Panc1 (cell line): Measurements from ENCODE around the gene VHLL. TPM values are rescaled to one million over a fixed set of nuclear protein-coding genes. Genes with fewer than 3 reads are reported as not detected.

ENCODE experiments used
- ATAC-seq: fragments of 200-7000 bp; cut with Tn5 transposase; 2 replicates; pipeline ENCODE4 v1.9.1; 2020; ENCODE audit warnings: mild to moderate bottlenecking, moderate library complexity
- BruUV-seq: library from RNA; stranded (reverse); fragments of 400-500 nt; replicated peaks from 2 replicates; lab custom pipeline; 2021; lab: Mats Ljungman, UMichigan
- CTCF ChIA-PET: fragments of 300-600 bp; sonication (Branson Sonifier 250); formaldehyde crosslinking; loops from one replicate; lab custom pipeline; 2022; ENCODE audit warnings: antibody characterized with exemption; lab: Charles Lee
- POLR2A ChIA-PET: fragments of 300-600 bp; sonication (Branson Sonifier 250); formaldehyde crosslinking; loops from one replicate; lab custom pipeline; 2022; ENCODE audit warnings: antibody characterized with exemption; lab: Charles Lee
- DNase-seq: peaks from one replicate; pipeline ENCODE4 v3.0.0-alpha.2; 2010; ENCODE audit warnings: low read depth, low spot score
- H3K27ac ChIP-seq: 2 replicates; pipeline ENCODE4 v1.5.1; 2011; ENCODE audit warnings: mild to moderate bottlenecking, low read length, inconsistent platforms
- H3K27me3 ChIP-seq: fragments of 200-500 bp; sonication (Bioruptor generic); 2 replicates; pipeline ENCODE4 v1.6.0; 2014; ENCODE audit warnings: low read length, inconsistent platforms; ENCODE audit not compliant: control insufficient read depth, insufficient read depth
- H3K36me3 ChIP-seq: fragments of 200-500 bp; sonication (Bioruptor generic); 2 replicates; pipeline ENCODE4 v1.5.1; 2014; ENCODE audit warnings: inconsistent platforms, mild to moderate bottlenecking, low read length, moderate library complexity; ENCODE audit not compliant: control insufficient read depth, insufficient read depth
- H3K4me1 ChIP-seq: 2 replicates; pipeline ENCODE4 v1.5.1; 2011; ENCODE audit warnings: inconsistent platforms, mild to moderate bottlenecking, low read length, moderate library complexity; ENCODE audit not compliant: control insufficient read depth, insufficient read depth
- H3K4me3 ChIP-seq, 2 experiments: 2 replicates each; pipeline ENCODE4 v1.5.1; 2011 to 2012; ENCODE audit warnings: low read depth in 2 of 2, low read length in 2 of 2, mild to moderate bottlenecking in 2 of 2, inconsistent platforms in 1 of 2, moderate library complexity in 1 of 2
- H3K9me3 ChIP-seq: fragments of 200-500 bp; sonication (Bioruptor generic); 2 replicates; pipeline ENCODE4 v1.5.1; 2014; ENCODE audit warnings: low read depth, mild to moderate bottlenecking, inconsistent platforms, low read length, moderate library complexity; ENCODE audit not compliant: control insufficient read depth, insufficient read depth
- POLR2AphosphoS5 ChIP-seq: IDR thresholded peaks from 2 replicates; pipeline ENCODE4 v1.6.1; 2012; ENCODE audit warnings: mild to moderate bottlenecking, low read depth, low read length, moderate library complexity
- SIN3A ChIP-seq: IDR thresholded peaks from 2 replicates; pipeline ENCODE4 v1.6.1; 2012; ENCODE audit warnings: low read depth, mild to moderate bottlenecking, low read length, moderate library complexity, borderline replicate concordance; ENCODE audit not compliant: insufficient read depth
- TCF7L2 ChIP-seq: IDR thresholded peaks from 2 replicates; pipeline ENCODE4 v1.6.1; 2011; ENCODE audit warnings: mild to moderate bottlenecking, low read depth, low read length, inconsistent platforms
- in situ Hi-C: cut with HindIII; loops from 2 replicates; pipeline ENCODE4 v1.10.0; 2016; ENCODE audit warnings: low sequenced_read_pairs, low pct_unique_long_range_greater_than_20kb
- intact Hi-C: fragments of 100-400 bp; cut with micrococcal nuclease; formaldehyde crosslinking; loops from one replicate; pipeline ENCODE4 v1.10.0; 2022; ENCODE audit not compliant: unreplicated experiment
- total RNA-seq: library from RNA; stranded (reverse); gene quantifications from one replicate; pipeline ENCODE4 v1.2.1, GENCODE V29; 2021; ENCODE audit not compliant: unreplicated experiment
- TF ChIP-seq, protein P1 (sequence below): fragments of 450-650 bp; IDR thresholded peaks from 2 replicates; pipeline ENCODE4 v1.5.1; 2017; ENCODE audit warnings: mild to moderate bottlenecking
- TF ChIP-seq, protein P2 (sequence below), 2 experiments: IDR thresholded peaks; 2 replicates each; pipeline ENCODE4 v1.6.1; 2011 to 2012; ENCODE audit warnings: low read depth in 2 of 2, control low read depth in 1 of 2, low read length in 1 of 2, mild to moderate bottlenecking in 1 of 2, moderate library complexity in 1 of 2; ENCODE audit not compliant: insufficient read depth in 1 of 2

Gene VHLL
- total RNA-seq, 1 experiment from 2014 or later: 0.28 TPM

DNA sequence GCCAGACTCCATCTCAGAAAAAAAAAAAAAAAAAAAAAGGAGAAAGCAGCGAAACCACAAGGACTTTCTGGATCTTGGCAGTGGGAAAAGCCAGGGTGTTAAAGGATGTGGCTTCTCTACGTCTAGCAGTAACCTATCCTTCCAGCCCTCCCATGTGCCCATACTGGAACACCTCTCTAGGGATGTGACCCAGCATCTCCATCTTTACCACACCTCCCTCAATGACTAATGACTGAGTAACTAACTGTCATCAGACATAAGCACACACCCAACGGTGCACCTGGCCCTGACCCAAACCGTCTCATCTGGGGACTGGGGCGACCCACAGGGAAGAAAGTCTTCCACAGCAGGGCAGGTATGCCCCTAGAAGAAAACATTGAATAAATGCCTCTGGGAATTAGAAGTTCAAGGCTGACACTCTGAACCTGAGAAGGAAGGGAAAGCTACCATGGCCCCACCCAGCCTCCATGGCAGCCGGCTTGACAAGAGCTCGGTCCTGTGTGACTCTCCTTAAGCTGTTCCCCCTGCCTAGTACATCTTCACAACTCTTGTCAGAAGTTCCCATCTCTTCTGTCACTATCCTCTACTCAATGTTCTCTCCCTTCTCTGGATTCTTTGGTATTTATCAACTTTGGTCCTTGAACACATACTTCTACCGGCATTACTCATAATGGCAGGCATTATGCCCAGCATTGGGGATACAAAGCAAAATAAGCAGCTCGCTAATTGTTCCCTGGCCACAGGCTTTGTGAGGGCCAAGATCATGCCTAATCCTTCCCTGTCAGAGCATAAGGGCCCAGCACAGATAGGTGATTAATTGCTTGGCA is 36.4 kb downstream of the VHLL start:
- TF ChIP-seq TCF7L2 (no peak), SIN3A (no peak)
- TF ChIP-seq, protein P1, sequence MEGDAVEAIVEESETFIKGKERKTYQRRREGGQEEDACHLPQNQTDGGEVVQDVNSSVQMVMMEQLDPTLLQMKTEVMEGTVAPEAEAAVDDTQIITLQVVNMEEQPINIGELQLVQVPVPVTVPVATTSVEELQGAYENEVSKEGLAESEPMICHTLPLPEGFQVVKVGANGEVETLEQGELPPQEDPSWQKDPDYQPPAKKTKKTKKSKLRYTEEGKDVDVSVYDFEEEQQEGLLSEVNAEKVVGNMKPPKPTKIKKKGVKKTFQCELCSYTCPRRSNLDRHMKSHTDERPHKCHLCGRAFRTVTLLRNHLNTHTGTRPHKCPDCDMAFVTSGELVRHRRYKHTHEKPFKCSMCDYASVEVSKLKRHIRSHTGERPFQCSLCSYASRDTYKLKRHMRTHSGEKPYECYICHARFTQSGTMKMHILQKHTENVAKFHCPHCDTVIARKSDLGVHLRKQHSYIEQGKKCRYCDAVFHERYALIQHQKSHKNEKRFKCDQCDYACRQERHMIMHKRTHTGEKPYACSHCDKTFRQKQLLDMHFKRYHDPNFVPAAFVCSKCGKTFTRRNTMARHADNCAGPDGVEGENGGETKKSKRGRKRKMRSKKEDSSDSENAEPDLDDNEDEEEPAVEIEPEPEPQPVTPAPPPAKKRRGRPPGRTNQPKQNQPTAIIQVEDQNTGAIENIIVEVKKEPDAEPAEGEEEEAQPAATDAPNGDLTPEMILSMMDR: no peak
- Histone ChIP-seq H3K4me3 (no peak overlapping the region), H3K4me1 (peaks cover 10% of the 10 kb centered on the region), H3K27ac (peak overlapping the region; percentile 12; the same call in 1 of the 2 replicates), H3K27me3 (no peaks in the 10 kb centered on the region), H3K36me3 (peaks cover 31% of the 10 kb centered on the region), H3K9me3 (no peaks in the 10 kb centered on the region)
- in situ Hi-C loops (no loop called here), intact Hi-C loops (no loop called here)
- CTCF ChIA-PET: no interaction called here
- ATAC-seq (peak; percentile 80), DNase-seq (peak; percentile 68)
- BruUV-seq: no TSS peak
- POLR2A ChIA-PET: no interaction called here

DNA sequence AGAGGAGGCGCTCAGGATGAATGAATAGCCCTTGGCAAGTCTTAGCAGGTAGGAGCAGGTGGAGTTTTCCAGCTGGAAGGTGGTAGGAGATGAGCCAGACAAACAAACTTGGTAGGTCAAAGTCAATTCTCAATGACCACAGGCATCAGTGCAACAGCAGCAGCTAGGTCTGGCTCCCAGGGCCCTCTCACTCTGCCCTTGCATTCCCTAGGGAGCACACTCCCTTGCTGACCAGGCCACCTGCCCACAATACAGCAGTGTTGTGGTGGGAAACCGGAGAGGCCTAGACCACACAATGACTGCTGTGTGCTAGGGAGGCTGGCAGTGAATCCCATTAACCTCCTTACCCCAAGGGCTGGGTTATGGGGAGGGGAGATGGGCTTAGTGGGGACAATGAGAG is 38.2 kb downstream of the VHLL start:
- Histone ChIP-seq H3K27me3 (no peaks in the 10 kb centered on the region), H3K36me3 (peaks cover 24% of the 10 kb centered on the region), H3K27ac (no peak overlapping the region), H3K9me3 (no peaks in the 10 kb centered on the region), H3K4me3 (no peak overlapping the region), H3K4me1 (peaks cover 10% of the 10 kb centered on the region)
- intact Hi-C loops: no loop called here
- TF ChIP-seq, protein P2, sequence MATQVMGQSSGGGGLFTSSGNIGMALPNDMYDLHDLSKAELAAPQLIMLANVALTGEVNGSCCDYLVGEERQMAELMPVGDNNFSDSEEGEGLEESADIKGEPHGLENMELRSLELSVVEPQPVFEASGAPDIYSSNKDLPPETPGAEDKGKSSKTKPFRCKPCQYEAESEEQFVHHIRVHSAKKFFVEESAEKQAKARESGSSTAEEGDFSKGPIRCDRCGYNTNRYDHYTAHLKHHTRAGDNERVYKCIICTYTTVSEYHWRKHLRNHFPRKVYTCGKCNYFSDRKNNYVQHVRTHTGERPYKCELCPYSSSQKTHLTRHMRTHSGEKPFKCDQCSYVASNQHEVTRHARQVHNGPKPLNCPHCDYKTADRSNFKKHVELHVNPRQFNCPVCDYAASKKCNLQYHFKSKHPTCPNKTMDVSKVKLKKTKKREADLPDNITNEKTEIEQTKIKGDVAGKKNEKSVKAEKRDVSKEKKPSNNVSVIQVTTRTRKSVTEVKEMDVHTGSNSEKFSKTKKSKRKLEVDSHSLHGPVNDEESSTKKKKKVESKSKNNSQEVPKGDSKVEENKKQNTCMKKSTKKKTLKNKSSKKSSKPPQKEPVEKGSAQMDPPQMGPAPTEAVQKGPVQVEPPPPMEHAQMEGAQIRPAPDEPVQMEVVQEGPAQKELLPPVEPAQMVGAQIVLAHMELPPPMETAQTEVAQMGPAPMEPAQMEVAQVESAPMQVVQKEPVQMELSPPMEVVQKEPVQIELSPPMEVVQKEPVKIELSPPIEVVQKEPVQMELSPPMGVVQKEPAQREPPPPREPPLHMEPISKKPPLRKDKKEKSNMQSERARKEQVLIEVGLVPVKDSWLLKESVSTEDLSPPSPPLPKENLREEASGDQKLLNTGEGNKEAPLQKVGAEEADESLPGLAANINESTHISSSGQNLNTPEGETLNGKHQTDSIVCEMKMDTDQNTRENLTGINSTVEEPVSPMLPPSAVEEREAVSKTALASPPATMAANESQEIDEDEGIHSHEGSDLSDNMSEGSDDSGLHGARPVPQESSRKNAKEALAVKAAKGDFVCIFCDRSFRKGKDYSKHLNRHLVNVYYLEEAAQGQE (IDR thresholded peaks at IDR 0.05; ENCODE audit: insufficient read depth in 1 of 2, low read depth in 2 of 2, low read length in 1 of 2): no peak
- TF ChIP-seq SIN3A (no peak), POLR2AphosphoS5 (no peak), TCF7L2 (no peak)
- TF ChIP-seq, protein P1: no peak
- no TSS peak for BruUV-seq
- ChIA-PET CTCF (no interaction called here), POLR2A (no interaction called here)
- DNase-seq: no peak
- no peak for ATAC-seq
- in situ Hi-C loops: no loop called here
